NCI-H1092 (cell line): ENCODE measurements around the gene HSPA2.
"Not testable (repeated sequence)": the region's sequence is repeated elsewhere in the genome, so short reads cannot be mapped to it uniquely, and the experiment has no call there.

Source experiments
- DNase-seq: peaks from one replicate; lab custom pipeline; 2025; lab: John Stamatoyannopoulos, UW

HSPA2 gene

GRCh38 chr14:64515053-64515452 lies 25.5 kb upstream of the HSPA2 start:
- no peak for DNase-seq

GRCh38 chr14:64516969-64517368 lies 23.6 kb upstream of the HSPA2 start:
- DNase-seq = no peak

DNA sequence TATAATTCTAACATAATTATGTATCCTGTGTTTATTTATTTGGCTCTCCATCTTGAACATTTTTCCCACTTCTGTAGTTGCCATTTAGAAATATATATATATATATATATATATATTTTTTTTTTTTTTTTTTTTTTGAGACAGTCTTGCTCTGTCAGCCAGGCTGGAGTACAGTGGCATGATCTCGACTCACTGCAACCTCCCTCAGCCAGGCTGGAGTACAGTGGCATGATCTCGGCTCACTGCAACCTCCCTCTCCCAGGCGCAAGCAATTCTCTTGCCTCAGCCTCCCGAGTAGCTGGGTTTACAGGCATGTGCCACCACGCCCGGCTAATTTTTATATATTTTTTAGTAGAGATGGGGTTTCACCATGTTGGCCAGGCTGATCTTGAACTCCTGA lies 22.9 kb upstream of the HSPA2 start:
- not testable (repeated sequence) for DNase-seq

DNA sequence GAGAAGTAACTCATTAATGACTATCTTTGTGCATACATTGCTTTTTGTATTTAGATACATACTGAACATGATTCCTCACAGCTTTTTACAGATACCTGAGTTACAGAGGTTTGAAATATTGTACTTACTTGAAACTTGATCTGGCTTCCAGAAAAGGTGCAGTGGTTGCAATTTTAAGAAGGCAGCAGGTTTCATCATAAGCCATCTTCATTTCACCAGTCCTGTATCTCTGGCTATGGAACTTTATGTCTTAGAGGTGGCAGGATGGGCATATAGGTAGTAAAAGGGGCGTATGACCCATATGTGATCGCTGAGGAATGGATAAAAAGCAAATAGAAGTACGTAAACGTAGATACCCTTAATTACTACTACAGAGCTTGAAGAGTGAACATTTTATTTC lies 22.3 kb upstream of the HSPA2 start:
- no peak for DNase-seq

GRCh38 chr14:64520699-64521098 lies 19.8 kb upstream of the HSPA2 start:
- no peak for DNase-seq

DNA sequence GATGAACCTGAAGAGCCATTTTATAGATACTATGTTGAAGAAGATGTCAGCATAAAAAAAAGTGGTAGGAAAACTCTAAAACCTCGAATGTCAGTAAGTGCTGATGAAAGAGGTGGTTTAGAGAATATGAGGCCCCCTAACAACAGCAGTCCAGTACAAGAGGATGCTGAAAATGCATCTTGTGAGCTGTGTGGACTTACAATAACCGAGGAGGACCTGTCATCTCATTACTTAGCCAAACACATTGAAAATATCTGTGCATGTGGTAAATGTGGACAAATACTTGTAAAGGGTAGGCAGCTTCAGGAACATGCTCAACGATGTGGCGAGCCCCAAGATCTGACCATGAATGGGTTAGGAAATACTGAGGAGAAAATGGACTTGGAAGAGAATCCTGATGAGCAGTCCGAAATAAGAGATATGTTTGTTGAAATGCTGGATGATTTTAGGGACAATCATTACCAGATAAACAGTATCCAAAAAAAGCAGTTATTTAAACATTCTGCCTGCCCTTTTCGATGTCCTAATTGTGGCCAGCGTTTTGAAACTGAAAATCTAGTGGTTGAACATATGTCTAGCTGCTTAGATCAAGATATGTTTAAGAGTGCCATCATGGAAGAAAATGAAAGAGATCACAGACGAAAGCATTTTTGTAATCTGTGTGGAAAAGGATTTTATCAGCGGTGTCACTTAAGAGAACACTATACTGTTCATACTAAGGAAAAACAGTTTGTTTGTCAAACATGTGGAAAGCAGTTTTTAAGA lies 17.8 kb upstream of the HSPA2 start:
- no peak for DNase-seq

DNA sequence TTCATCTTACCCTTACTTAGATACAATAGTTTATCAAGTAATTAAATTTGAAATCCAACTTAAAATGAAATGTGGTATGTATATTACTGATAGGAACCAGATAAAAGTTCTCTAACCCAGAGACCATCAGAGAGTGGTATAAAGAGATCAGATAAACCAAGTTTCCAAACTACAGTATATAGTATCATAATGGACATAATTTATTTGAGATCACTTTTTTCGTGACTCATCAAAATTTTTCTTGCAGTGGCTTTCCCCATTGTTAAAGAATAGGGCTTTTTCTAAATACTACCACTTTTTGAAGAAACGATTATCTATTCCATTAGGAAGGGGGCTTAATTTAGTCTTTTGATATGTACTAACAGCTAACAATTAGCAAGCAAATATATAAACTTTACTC lies 15.2 kb upstream of the HSPA2 start:
- DNase-seq = no peak

- DNase-seq = no peak
These were observed 9.0 kb upstream of the HSPA2 start for GRCh38 chr14:64531567-64531966.

GRCh38 chr14:64536488-64537245 lies 3.9 kb upstream of the HSPA2 start:
- DNase-seq = no peak

DNA sequence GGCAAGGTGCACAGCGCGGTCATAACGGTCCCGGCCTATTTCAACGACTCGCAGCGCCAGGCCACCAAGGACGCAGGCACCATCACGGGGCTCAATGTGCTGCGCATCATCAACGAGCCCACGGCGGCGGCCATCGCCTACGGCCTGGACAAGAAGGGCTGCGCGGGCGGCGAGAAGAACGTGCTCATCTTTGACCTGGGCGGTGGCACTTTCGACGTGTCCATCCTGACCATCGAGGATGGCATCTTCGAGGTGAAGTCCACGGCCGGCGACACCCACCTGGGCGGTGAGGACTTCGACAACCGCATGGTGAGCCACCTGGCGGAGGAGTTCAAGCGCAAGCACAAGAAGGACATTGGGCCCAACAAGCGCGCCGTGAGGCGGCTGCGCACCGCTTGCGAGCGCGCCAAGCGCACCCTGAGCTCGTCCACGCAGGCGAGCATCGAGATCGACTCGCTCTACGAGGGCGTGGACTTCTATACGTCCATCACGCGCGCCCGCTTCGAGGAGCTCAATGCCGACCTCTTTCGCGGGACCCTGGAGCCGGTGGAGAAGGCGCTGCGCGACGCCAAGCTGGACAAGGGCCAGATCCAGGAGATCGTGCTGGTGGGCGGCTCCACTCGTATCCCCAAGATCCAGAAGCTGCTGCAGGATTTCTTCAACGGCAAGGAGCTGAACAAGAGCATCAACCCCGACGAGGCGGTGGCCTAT lies 875 bp downstream of the HSPA2 start:
- DNase-seq = peak; percentile 60

DNA sequence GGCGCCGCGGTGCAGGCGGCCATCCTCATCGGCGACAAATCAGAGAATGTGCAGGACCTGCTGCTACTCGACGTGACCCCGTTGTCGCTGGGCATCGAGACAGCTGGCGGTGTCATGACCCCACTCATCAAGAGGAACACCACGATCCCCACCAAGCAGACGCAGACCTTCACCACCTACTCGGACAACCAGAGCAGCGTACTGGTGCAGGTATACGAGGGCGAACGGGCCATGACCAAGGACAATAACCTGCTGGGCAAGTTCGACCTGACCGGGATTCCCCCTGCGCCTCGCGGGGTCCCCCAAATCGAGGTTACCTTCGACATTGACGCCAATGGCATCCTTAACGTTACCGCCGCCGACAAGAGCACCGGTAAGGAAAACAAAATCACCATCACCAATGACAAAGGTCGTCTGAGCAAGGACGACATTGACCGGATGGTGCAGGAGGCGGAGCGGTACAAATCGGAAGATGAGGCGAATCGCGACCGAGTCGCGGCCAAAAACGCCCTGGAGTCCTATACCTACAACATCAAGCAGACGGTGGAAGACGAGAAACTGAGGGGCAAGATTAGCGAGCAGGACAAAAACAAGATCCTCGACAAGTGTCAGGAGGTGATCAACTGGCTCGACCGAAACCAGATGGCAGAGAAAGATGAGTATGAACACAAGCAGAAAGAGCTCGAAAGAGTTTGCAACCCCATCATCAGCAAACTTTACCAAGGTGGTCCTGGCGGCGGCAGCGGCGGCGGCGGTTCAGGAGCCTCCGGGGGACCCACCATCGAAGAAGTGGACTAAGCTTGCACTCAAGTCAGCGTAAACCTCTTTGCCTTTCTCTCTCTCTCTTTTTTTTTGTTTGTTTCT lies 1.7 kb downstream of the HSPA2 start:
- no peak for DNase-seq

DNA sequence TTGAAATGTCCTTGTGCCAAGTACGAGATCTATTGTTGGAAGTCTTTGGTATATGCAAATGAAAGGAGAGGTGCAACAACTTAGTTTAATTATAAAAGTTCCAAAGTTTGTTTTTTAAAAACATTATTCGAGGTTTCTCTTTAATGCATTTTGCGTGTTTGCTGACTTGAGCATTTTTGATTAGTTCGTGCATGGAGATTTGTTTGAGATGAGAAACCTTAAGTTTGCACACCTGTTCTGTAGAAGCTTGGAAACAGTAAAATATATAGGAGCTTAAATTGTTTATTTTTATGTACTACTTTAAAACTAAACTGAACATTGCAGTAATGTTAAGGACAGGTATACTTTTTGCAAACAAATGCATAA lies 2.3 kb downstream of the HSPA2 start:
- no peak for DNase-seq

DNA sequence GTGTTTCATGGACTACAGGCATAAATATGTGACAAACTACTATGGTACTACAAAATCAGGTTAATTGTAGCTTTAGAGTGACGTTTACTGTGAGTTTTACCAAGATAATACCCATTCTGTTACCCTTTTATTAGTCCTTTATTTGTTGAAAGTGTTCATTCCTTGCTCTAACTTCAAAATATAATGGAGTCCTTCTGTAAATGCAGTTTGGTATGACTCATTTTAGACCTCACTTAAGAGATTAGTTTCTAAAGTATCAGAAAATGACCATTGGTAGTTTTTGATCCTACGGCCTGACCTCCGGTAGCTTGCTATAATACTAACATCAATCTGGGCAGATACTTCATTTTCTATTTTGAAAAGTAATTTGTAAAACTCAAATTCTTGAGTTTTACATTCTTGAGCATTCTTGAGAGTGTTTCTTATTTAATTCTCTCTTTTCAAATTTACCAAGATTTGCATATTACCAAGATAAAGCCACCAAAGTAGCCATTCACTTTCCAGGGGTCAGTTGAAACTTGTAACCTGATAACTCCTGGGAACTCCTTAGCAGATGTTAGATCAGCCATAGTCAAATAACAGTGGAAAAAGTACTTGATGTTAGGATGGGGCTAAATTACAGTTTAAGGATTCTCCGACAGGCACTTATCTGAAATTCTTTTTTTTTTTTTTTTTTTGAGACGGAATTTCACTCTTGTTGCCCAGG lies 4.2 kb downstream of the HSPA2 start:
- DNase-seq = no peak

DNA sequence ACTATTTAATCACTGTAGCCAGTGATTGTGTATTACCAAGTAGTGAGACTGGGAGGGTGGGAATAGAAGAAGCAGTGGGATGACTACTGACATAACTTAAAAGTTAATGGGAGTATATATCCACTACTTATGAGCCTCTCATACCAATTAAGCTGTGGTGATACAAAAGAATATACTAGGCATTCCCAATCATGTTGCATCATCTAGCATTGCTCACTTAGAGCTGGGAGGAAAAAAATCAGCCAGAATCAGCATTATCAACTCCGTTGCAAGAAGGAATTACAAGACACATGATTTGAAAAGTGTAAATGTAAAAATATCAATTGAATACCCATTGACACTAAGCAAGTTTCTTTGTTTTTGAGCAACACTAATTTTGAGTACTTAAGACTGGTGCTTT lies 8.5 kb downstream of the HSPA2 start:
- DNase-seq = no peak

GRCh38 chr14:64549791-64550620 lies 9.5 kb downstream of the HSPA2 start, which contains the start of gene PPP1R36:
TSS of gene PPP1R36 (plus strand) at chr14:64549961. CDS start at chr14:64549998, 37 bp downstream.
- DNase-seq = peak; percentile 37

GRCh38 chr14:64550621-64551333 lies 10.2 kb downstream of the HSPA2 start:
- DNase-seq = no peak

GRCh38 chr14:64554556-64554955 lies 14.0 kb downstream of the HSPA2 start:
- no peak for DNase-seq

GRCh38 chr14:64556526-64556925 lies 16.0 kb downstream of the HSPA2 start:
- no peak for DNase-seq

GRCh38 chr14:64558216-64558615 lies 17.7 kb downstream of the HSPA2 start:
- DNase-seq = not testable (repeated sequence)

- no peak for DNase-seq
These were observed 21.1 kb downstream of the HSPA2 start for GRCh38 chr14:64561631-64562030.
